CD1c-positive myeloid dendritic cell (primary cell): Measurements from ENCODE around the gene RAB11FIP3.
A peak's percentile ranks its signal among the peaks of the same experiment; 100 is the strongest.

Experiments used
- DNase-seq: peaks from one replicate; pipeline ENCODE4 v3.0.0-alpha.2; 2016; ENCODE audit errors: extremely low spot score

The RAB11FIP3 gene

GRCh38 chr16:424033-424622 lies 1.3 kb upstream of the RAB11FIP3 start:
- peak; percentile 43 for DNase-seq

- DNase-seq, result peak; percentile 20
Observed at GRCh38 chr16:424623-425081, 797 bp upstream of the RAB11FIP3 start.

- DNase-seq, result peak; percentile 32
Observed at GRCh38 chr16:425740-426114, 278 bp downstream of the RAB11FIP3 start.

DNA sequence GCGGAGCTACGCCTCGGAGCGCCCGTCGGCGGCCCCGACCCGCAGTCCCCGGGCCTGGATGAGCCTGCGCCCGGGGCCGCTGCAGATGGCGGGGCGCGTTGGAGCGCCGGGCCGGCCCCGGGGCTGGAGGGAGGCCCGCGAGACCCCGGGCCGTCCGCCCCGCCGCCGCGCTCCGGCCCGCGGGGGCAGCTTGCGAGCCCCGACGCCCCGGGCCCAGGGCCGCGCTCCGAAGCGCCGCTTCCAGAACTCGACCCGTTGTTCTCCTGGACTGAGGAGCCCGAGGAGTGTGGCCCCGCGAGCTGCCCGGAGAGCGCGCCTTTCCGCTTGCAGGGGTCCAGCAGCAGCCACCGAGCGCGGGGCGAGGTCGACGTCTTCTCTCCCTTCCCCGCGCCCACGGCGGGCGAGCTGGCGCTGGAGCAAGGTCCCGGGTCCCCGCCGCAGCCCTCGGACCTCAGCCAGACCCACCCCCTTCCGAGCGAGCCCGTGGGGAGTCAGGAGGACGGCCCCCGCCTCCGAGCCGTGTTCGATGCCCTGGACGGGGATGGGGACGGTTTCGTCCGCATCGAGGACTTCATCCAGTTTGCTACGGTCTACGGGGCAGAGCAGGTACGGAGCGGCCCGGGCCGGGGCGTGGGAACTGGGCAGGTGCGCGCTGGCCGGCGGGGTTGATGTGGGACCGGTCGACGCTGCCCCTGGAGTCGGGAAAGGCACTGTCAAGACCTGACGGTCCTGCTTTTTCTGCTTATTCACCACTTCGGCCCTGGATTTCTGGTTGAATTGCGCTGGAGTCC lies 861 bp downstream of the RAB11FIP3 start:
- peak; percentile 6 for DNase-seq

- DNase-seq, result peak; percentile 5
Observed at GRCh38 chr16:426906-427249, 1.4 kb downstream of the RAB11FIP3 start.

- no peak for DNase-seq
Observed at GRCh38 chr16:427250-427649, 1.8 kb downstream of the RAB11FIP3 start.

DNA sequence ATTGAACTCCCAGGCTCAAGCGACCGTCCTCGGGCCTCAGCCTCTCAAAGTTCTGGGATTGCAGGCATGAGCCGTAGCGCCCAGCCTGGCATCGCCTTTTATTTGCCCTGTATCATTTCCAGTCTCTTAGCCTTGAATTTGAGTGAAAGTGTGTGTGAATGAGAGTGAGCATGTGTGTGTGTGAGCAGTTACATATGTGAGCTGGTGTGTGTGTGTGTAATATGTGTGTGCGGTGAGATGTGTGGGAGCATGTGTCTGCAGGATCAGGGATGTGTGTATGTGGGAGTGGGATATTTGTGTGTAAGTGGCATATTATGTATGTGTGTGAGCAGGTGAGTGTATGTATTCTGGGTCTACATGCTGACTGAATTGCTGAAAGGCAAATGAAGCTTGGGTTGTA lies 5.5 kb downstream of the RAB11FIP3 start:
- DNase-seq, result no peak

- DNase-seq, result no peak
Observed at GRCh38 chr16:440627-441026, 15.2 kb downstream of the RAB11FIP3 start.

DNA sequence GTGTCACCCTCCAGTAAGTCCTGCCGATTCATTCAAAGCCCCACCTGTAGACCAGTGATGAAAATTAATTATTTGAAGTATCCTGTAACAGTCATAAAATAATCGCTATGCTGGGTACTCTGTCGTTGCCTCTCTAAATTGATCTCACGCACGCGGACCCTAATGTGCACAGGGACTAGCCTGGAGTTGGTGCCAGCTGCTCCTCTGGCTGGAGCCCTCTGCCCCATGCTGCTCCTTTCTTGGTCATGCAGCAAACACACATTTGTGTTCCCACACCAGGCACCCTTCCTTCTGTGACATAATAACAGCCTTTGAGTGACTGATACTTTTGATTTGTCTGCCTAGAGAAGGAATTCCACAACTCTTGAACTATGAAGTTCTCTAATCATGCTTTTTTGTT lies 16.0 kb downstream of the RAB11FIP3 start:
- DNase-seq, result no peak

DNA sequence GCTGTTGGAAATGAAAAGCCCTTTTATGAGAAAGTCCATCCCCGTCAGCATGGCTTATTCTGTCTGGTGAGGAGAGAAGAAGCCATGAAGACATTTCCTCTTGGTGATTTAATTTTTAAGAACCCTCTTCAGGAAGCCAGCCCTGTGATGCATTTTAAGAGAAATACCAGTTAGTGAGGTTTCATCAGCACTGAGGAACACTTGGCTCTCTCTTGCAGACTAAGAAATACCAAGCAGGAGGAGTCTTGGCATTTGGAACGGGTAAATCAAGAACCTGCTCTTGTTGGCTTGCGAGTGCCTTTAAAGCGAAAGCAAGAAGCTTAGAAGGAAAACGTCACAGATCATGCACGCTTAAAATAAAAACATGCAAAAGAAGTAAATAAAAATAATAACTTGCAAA lies 17.5 kb downstream of the RAB11FIP3 start:
- DNase-seq, result no peak

- no peak for DNase-seq
Observed at GRCh38 chr16:444027-444426, 18.6 kb downstream of the RAB11FIP3 start.

DNA sequence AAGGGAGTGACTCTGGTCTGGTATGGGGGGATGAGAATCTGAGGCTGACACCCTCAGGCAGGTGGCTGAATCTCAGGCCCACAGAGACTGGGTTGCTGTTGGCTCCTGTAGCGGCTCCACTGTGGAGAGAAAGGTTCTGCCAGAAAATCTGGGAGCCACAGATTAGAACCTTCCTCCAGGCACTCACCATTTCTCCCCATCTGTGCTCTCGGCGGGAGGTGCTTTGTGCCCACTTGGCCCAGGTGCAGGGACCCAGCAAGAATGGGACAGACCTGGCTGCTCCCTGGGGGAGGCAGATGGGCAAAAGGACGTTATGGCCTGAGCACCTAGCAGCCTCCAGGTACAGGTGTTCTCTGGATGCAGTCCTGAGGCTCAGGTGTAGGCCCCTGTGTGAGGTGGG lies 20.1 kb downstream of the RAB11FIP3 start:
- no peak for DNase-seq

DNA sequence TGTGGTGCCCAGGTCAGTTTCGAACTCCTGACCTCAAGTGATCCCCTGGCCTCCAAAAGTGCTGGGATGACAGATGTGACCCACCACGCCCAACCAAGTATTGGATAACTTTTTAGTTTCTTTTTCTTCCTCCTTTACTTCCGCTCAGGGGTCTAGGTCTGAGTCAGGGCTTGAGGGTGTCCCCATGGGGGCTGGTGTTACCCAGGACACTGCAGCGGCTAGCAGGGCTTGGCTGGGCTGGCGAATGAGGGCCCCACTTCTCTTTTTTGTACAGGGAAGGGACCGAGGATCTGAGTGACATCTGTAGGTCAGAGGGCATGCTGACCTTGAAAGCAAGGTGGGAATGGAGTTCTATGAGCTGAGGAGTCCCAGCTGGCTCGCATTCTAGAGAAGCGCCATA lies 24.9 kb downstream of the RAB11FIP3 start:
- peak; percentile 30 for DNase-seq

- no peak for DNase-seq
Observed at GRCh38 chr16:450785-451512, 25.5 kb downstream of the RAB11FIP3 start.

DNA sequence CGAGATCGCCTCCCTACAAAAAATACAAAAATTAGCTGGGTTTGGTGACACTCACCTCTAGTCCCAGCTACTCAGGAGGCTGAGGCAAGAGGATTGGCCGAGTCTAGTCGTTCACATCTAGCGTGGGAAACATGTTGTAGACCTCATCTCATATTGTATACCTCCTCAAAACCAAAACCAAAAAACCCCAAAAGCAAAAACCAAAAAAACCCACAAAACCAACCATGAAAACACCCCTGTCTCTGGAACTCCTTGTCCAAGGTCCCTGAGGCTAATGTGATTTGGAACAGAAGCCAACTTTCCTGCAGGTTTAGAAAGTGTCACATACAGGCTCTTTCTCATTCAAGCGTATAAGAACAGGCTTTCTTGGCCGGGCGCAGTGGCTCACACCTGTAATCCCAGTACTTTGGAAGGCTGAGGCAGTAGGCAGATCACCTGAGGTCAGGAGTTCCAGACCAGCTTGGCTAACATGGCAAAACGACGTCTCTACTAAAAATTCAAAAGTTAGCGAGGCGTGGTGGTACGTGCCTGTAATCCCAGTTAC lies 29.0 kb downstream of the RAB11FIP3 start:
- DNase-seq, result no peak

- no peak for DNase-seq
Observed at GRCh38 chr16:455453-455852, 30.0 kb downstream of the RAB11FIP3 start.

GRCh38 chr16:456891-457483 lies 31.5 kb downstream of the RAB11FIP3 start:
- DNase-seq, result no peak

DNA sequence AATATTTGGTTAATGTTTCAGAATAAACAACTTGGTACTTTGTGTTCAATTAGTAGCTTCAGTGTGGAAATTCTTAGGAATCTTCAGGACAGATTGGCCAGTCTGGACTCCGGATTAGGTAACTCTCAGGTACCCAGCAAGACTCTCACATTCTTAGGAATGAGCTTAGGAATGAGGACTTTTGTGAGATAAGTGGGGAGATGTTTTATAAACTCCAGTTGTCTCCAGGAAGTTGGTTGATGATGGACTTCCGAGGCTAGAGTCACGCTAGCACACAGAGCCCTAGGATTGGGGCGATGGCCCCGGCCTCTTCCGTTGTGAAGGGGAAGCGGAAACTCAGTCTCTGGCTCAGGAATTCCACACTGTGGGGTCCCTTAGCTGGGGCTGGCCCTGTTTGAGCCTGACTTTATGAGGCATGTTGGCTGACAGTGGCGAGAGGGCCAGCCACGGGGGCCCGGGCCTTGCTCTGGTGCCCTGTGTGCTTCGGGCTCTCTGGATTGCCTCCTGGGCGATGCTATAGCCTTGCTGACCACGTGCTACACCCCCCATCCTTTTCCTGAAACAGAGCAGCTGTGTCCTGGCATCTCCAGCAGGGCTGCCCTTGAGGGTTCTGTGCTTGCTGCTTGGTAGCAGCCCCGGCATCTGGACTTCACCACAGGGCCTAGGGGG lies 32.4 kb downstream of the RAB11FIP3 start:
- DNase-seq, result no peak

DNA sequence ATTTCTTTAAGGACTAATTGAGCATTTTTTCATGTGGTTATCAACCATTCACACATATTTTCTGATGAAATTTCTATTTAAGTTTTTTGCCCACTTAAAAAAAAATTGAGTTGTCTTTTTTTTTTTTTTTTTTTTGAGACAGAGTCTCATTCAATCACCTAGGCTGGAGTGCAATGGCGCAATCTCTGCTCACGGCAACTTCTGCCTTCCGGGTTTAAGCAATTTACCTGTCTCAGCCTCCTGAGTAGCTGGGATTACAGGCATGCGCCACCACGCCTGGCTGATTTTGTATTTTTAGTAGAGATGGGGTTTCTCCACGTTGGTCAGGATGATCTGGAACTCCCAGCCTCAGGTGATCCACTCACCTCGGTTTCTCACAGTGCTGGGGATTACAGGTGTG lies 34.3 kb downstream of the RAB11FIP3 start:
- no peak for DNase-seq

DNA sequence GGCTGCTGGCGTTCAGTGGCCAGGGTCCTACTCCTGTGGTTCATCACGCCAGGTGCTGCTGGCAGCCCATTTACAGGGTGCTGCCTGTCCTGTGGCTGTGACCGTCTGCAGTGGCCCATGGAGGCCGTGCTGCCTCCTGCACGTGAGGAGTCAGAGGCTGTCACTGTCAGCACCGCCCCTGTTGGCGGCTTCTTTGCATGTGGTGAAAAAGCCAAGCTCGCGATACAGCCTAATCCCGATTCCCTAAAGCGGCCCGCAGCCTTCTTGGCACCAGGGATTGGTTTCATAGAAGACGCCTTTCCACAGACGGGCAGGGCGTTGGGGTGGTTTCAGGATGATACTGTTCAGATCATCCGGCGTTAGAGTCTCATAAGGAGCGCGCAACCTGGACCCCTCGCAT lies 35.3 kb downstream of the RAB11FIP3 start:
- DNase-seq, result no peak

DNA sequence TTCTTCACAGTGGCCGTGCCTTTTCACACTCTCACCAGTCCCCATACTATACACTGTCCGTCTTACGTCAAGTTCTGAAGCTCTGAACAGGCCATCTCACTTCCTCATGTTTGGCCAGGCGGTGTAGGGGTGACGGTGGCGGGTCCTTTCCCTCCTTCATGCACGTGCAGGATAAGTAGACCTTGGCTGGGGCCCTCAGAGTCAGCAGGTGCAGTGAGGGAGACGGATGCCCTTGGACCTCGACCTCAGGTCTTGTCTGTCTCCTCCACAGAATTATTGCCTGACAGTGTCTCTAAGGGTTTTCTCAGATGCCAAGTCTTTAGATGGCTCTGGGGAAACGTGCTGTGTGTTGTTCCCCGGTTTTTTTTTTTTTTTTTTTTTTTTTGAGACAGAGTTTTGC lies 37.6 kb downstream of the RAB11FIP3 start:
- DNase-seq, result no peak

DNA sequence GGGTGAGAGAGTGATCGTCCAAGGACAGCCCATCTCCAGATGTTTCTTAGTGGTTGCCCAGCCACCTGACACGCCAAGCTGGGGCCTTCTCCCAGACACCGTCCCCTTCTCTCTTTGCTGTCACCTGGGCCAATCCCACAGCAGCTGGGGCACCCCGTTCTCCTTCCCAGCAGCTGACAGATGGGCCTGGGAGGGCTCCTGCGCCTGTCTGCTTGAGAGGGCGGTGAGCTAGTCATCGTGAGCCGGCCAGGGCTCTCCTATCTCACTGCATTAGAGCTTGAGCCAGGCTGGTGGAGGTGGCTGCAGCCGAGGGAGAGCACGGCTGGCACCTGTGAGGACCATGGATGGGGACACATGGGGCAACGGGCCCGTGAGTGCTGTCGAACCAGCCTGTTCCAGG lies 41.2 kb downstream of the RAB11FIP3 start:
- DNase-seq, result no peak
